Fibroblast of peridontal ligament (primary cell): ENCODE results near the gene ALX3.

Source experiments
- DNase-seq: peaks from one replicate; pipeline ENCODE4 v3.0.0-alpha.2; 2010; ENCODE audit errors: extremely low read depth

Gene ALX3

GRCh38 chr1:110065841-110066240 lies 4.6 kb downstream of the ALX3 start:
- DNase-seq, result no peak

GRCh38 chr1:110064576-110065337 lies 5.7 kb downstream of the ALX3 start:
- DNase-seq, result no peak

- DNase-seq, result no peak
Observed at GRCh38 chr1:110063781-110064180, 6.7 kb downstream of the ALX3 start.

- no peak for DNase-seq
Observed at GRCh38 chr1:110062612-110063011, 7.9 kb downstream of the ALX3 start.

GRCh38 chr1:110061341-110061740 lies 9.1 kb downstream of the ALX3 start:
- no peak for DNase-seq

- no peak for DNase-seq
Observed at GRCh38 chr1:110060662-110061060, 9.8 kb downstream of the ALX3 start.

- no peak for DNase-seq
Observed at GRCh38 chr1:110060034-110060661, 10.3 kb downstream of the ALX3 start.

GRCh38 chr1:110059133-110059863 lies 11.2 kb downstream of the ALX3 start:
- DNase-seq, result no peak

- no peak for DNase-seq
Observed at GRCh38 chr1:110058591-110058990, 11.9 kb downstream of the ALX3 start.

GRCh38 chr1:110057963-110058518 lies 12.4 kb downstream of the ALX3 start:
- no peak for DNase-seq

- DNase-seq, result peak; percentile 67
Observed at GRCh38 chr1:110056776-110057175, 13.7 kb downstream of the ALX3 start.

GRCh38 chr1:110056285-110056683 lies 14.2 kb downstream of the ALX3 start:
- no peak for DNase-seq

- peak; percentile 54 for DNase-seq
Observed at GRCh38 chr1:110055493-110056284, 14.8 kb downstream of the ALX3 start.

- DNase-seq, result peak; percentile 50
Observed at GRCh38 chr1:110053552-110054428, 16.7 kb downstream of the ALX3 start.

GRCh38 chr1:110051262-110051648 lies 19.2 kb downstream of the ALX3 start:
- DNase-seq, result no peak

- peak; percentile 35 for DNase-seq
Observed at GRCh38 chr1:110050602-110051261, 19.7 kb downstream of the ALX3 start.

GRCh38 chr1:110049801-110050601 lies 20.5 kb downstream of the ALX3 start:
- DNase-seq, result no peak

- no peak for DNase-seq
Observed at GRCh38 chr1:110048923-110049601, 21.4 kb downstream of the ALX3 start.

- DNase-seq, result no peak
Observed at GRCh38 chr1:110048240-110048639, 22.2 kb downstream of the ALX3 start.
